Tibial nerve (tissue), 4 donors: ENCODE results near the gene RNASEL.
A peak's percentile ranks its signal among the peaks of the same experiment; 100 is the strongest.

Experiments used
- CTCF ChIP-seq, 5 experiments: fragments of 200-600 bp in 3 of 5; fragments of 450-650 bp in 2 of 5; sonication (generic) in 3 of 5; IDR thresholded peaks; one replicate each; pipeline ENCODE4 v1.5.1; 2016 to 2019; ENCODE audit warnings: antibody characterized with exemption in 5 of 5, mild to moderate bottlenecking in 3 of 5, moderate library complexity in 2 of 5
- EP300 ChIP-seq, 2 donors: sonication (generic); formaldehyde crosslinking; IDR thresholded peaks; one replicate each; pipeline ENCODE4 v1.6.1; 2017; ENCODE audit warnings: antibody characterized with exemption in 2 of 2, mild to moderate bottlenecking in 1 of 2

GRCh38 chr1:182575540-182576149, 13.4 kb downstream of the RNASEL start:
- TF ChIP-seq CTCF (IDR thresholded peaks at IDR 0.05), result no peak
- TF ChIP-seq EP300 (IDR thresholded peaks at IDR 0.05), result peak in 1 of 2 donors; percentile 44
